ENCODE data around the gene WDR91.

WDR91 gene

GRCh38 chr7:135197906-135198655 lies 13.2 kb downstream of the WDR91 start:
- no peak for DNase-seq (ENCODE audit: low read depth in 3 of 3)

- DNase-seq (ENCODE audit: low read depth in 3 of 3) = no peak
Measured at GRCh38 chr7:135197343-135197742, 14.0 kb downstream of the WDR91 start.

- DNase-seq (ENCODE audit: low read depth in 3 of 3) = no peak
Measured at GRCh38 chr7:135195968-135196629, 15.2 kb downstream of the WDR91 start.

GRCh38 chr7:135195156-135195555 lies 16.2 kb downstream of the WDR91 start:
- DNase-seq (ENCODE audit: low read depth in 3 of 3) = no peak

GRCh38 chr7:135194494-135195095 lies 16.7 kb downstream of the WDR91 start:
- no peak for DNase-seq (ENCODE audit: low read depth in 3 of 3)

- no peak for DNase-seq (ENCODE audit: low read depth in 3 of 3)
Measured at GRCh38 chr7:135193615-135194081, 17.7 kb downstream of the WDR91 start.

- no peak for DNase-seq (ENCODE audit: low read depth in 3 of 3)
Measured at GRCh38 chr7:135192914-135193536, 18.3 kb downstream of the WDR91 start.

- no peak for DNase-seq (ENCODE audit: low read depth in 3 of 3)
Measured at GRCh38 chr7:135190703-135191102, 20.6 kb downstream of the WDR91 start.

- DNase-seq (ENCODE audit: low read depth in 3 of 3) = no peak
Measured at GRCh38 chr7:135189961-135190360, 21.4 kb downstream of the WDR91 start.

- DNase-seq (ENCODE audit: low read depth in 3 of 3) = no peak
Measured at GRCh38 chr7:135189221-135189662, 22.1 kb downstream of the WDR91 start.

- no peak for DNase-seq (ENCODE audit: low read depth in 3 of 3)
Measured at GRCh38 chr7:135188298-135188984, 22.9 kb downstream of the WDR91 start.

GRCh38 chr7:135186841-135187253 lies 24.5 kb downstream of the WDR91 start:
- no peak for DNase-seq (ENCODE audit: low read depth in 3 of 3)

- no peak for DNase-seq (ENCODE audit: low read depth in 3 of 3)
Measured at GRCh38 chr7:135186261-135186540, 25.1 kb downstream of the WDR91 start.

- no peak for DNase-seq (ENCODE audit: low read depth in 3 of 3)
Measured at GRCh38 chr7:135185471-135186260, 25.7 kb downstream of the WDR91 start.

- no peak for DNase-seq (ENCODE audit: low read depth in 3 of 3)
Measured at GRCh38 chr7:135184254-135184841, 27.0 kb downstream of the WDR91 start.

GRCh38 chr7:135183478-135183877 lies 27.8 kb downstream of the WDR91 start:
- DNase-seq (ENCODE audit: low read depth in 3 of 3) = no peak

GRCh38 chr7:135181929-135182678 lies 29.2 kb downstream of the WDR91 start:
- DNase-seq (ENCODE audit: low read depth in 3 of 3) = no peak

- no peak for DNase-seq (ENCODE audit: low read depth in 3 of 3)
Measured at GRCh38 chr7:135181261-135181928, 29.9 kb downstream of the WDR91 start.

GRCh38 chr7:135180122-135180521 lies 31.2 kb downstream of the WDR91 start:
- DNase-seq (ENCODE audit: low read depth in 3 of 3) = no peak
